ENCODE results near the gene RNASE13. TPM values are rescaled to one million over a fixed set of nuclear protein-coding genes. Genes with fewer than 3 reads are reported as not detected.

RNASE13 gene
- total RNA-seq, 1 experiment from 2014 or later = not detected

Small RNAs within 50 kb of the gene (microRNA-seq; reads per million reads assigned to microRNA genes)
- gene MIR6717 (ENCODE audit: borderline number of aligned reads, borderline replicate concordance) = not detected

Other genes with a start within 250 kb of the RNASE13 start
- gene RNASE1, start 232.0 kb downstream of the RNASE13 start, total RNA-seq (2021) = 32.2 and 47.4 TPM in 2 replicates
- not detected in 2 replicates for gene RNASE3, start 143.4 kb downstream of the RNASE13 start, total RNA-seq (2021)
- not detected in 2 replicates for gene RNASE2, start 79.3 kb downstream of the RNASE13 start, total RNA-seq (2021)
- 40.9 and 51.2 TPM in 2 replicates for gene METTL17, start 44.8 kb downstream of the RNASE13 start, total RNA-seq (2021)
- 0.35 and 0.68 TPM in 2 replicates for gene SLC39A2, start 35.5 kb downstream of the RNASE13 start, total RNA-seq (2021)
- gene NDRG2, start 9.7 kb downstream of the RNASE13 start, total RNA-seq (2021) = 12.2 and 14.6 TPM in 2 replicates
- gene TPPP2, start 4.6 kb downstream of the RNASE13 start, total RNA-seq (2021) = not detected in 2 replicates
- not detected in 2 replicates for gene RNASE7, start 7.6 kb upstream of the RNASE13 start, total RNA-seq (2021)
- gene RNASE8, start 23.0 kb upstream of the RNASE13 start, total RNA-seq (2021) = not detected in 2 replicates
- 12.7 and 13.0 TPM in 2 replicates for gene ARHGEF40, start 35.5 kb upstream of the RNASE13 start, total RNA-seq (2021)
- 23.0 and 25.3 TPM in 2 replicates for gene ZNF219, start 63.8 kb upstream of the RNASE13 start, total RNA-seq (2021)
- gene TMEM253, start 66.3 kb upstream of the RNASE13 start, total RNA-seq (2021) = 0.35 and 1.4 TPM in 2 replicates
- not detected in 2 replicates for gene OR5AU1, start 121.3 kb upstream of the RNASE13 start, total RNA-seq (2021)
- gene HNRNPC, start 234.6 kb upstream of the RNASE13 start, total RNA-seq (2021) = 486 and 550 TPM in 2 replicates
- gene RPGRIP1, start 245.3 kb upstream of the RNASE13 start, total RNA-seq (2021) = 0.75 and 2.1 TPM in 2 replicates

Measured in PC-9 (cell line).